HG03196 (cell line): ENCODE measurements around the gene MEOX2.

Experiments
- ATAC-seq: cut with Tn5 transposase; IDR thresholded peaks from one replicate; pipeline ENCODE4 v1.9.1; 2021; ENCODE audit not compliant: unreplicated experiment

The MEOX2 gene

GRCh38 chr7:15686295-15686956 is at the start of gene MEOX2:
Gene MEOX2, minus strand, starts transcription at chr7:15686683. Its CDS starts 281 bp downstream, at chr7:15686402.
- ATAC-seq = no peak

GRCh38 chr7:15729746-15730145 is 43.3 kb upstream of the MEOX2 start:
- no peak for ATAC-seq

GRCh38 chr7:15725051-15725450 is 38.6 kb upstream of the MEOX2 start:
- no peak for ATAC-seq

GRCh38 chr7:15723841-15724240 is 37.4 kb upstream of the MEOX2 start:
- no peak for ATAC-seq

GRCh38 chr7:15720849-15721471 is 34.5 kb upstream of the MEOX2 start:
- no peak for ATAC-seq

- no peak for ATAC-seq
Measured at GRCh38 chr7:15719311-15719710, 32.8 kb upstream of the MEOX2 start.

- no peak for ATAC-seq
Measured at GRCh38 chr7:15715435-15715834, 29.0 kb upstream of the MEOX2 start.

- no peak for ATAC-seq
Measured at GRCh38 chr7:15709978-15710377, 23.5 kb upstream of the MEOX2 start.

GRCh38 chr7:15707570-15707969 is 21.1 kb upstream of the MEOX2 start:
- no peak for ATAC-seq

GRCh38 chr7:15703732-15704131 is 17.2 kb upstream of the MEOX2 start:
- ATAC-seq = no peak

GRCh38 chr7:15692501-15693020 is 6.1 kb upstream of the MEOX2 start:
- no peak for ATAC-seq

GRCh38 chr7:15688911-15689310 is 2.4 kb upstream of the MEOX2 start:
- no peak for ATAC-seq

GRCh38 chr7:15688279-15688626 is 1.8 kb upstream of the MEOX2 start:
- ATAC-seq = no peak

GRCh38 chr7:15687546-15688278 is 1.2 kb upstream of the MEOX2 start:
- ATAC-seq = no peak

GRCh38 chr7:15686957-15687545 is 568 bp upstream of the MEOX2 start:
- ATAC-seq = no peak

GRCh38 chr7:15685358-15686294 is 857 bp downstream of the MEOX2 start:
- no peak for ATAC-seq

- no peak for ATAC-seq
Measured at GRCh38 chr7:15684871-15685270, 1.6 kb downstream of the MEOX2 start.

- no peak for ATAC-seq
Measured at GRCh38 chr7:15684111-15684800, 2.2 kb downstream of the MEOX2 start.

GRCh38 chr7:15682751-15683245 is 3.7 kb downstream of the MEOX2 start:
- no peak for ATAC-seq

GRCh38 chr7:15682111-15682510 is 4.4 kb downstream of the MEOX2 start:
- no peak for ATAC-seq
